SK-N-SH (cell line): ENCODE measurements around the gene PPP4R3A. TPM values are rescaled to one million over a fixed set of nuclear protein-coding genes. Genes with fewer than 3 reads are reported as not detected.

Experiments used
- CTCF ChIA-PET: fragments of 300-600, 350-600 bp; formaldehyde crosslinking; extraction: SDS; loops from one replicate; lab custom pipeline; 2021; lab: Yijun Ruan, JAX
- POLR2A ChIA-PET: fragments of 350-600 bp; sonication (Branson Sonifier 250); formaldehyde crosslinking; extraction: SDS; loops from one replicate; lab custom pipeline; 2020; ENCODE audit warnings: antibody characterized with exemption, inconsistent platforms; lab: Yijun Ruan, JAX
- DNase-seq: peaks from one replicate; pipeline ENCODE4 v3.0.0; 2012
- H2AFZ ChIP-seq: fragments of 200-600 bp; sonication (generic); 2 replicates; pipeline ENCODE4 v1.8.1; 2016; ENCODE audit warnings: antibody characterized with exemption, mild to moderate bottlenecking, low read depth
- H3F3A ChIP-seq: fragments of 200-600 bp; sonication (generic); replicated peaks from 2 replicates; pipeline ENCODE3; 2016; ENCODE audit warnings: antibody characterized with exemption, mild to moderate bottlenecking; ENCODE audit not compliant: insufficient read depth
- H3K27ac ChIP-seq, 2 experiments: fragments of 200-500 bp in 1 of 2; fragments of 200-600 bp in 1 of 2; sonication (Bioruptor generic) in 1 of 2; sonication (generic), shearing (Covaris generic) in 1 of 2; 2 replicates each; pipeline versions ENCODE4 v1.5.1 to v1.6.1; 2014 to 2016; ENCODE audit warnings: low read depth in 2 of 2, inconsistent platforms in 1 of 2, low read length in 1 of 2, mild to moderate bottlenecking in 1 of 2, mixed read lengths in 1 of 2
- H3K27me3 ChIP-seq: fragments of 200-600 bp; sonication (generic), shearing (Covaris generic); 2 replicates; pipeline ENCODE4 v1.6.1; 2016; ENCODE audit warnings: mixed run types; ENCODE audit not compliant: insufficient read depth
- H3K36me3 ChIP-seq, 2 experiments: fragments of 200-500 bp in 1 of 2; fragments of 200-600 bp in 1 of 2; sonication (Bioruptor generic) in 1 of 2; sonication (generic) in 1 of 2; replicated peaks in 1 of 2; 2 replicates each; pipeline versions ENCODE3 to v1.5.1; 2014 to 2016; ENCODE audit warnings: low read length in 1 of 2, mild to moderate bottlenecking in 1 of 2; ENCODE audit not compliant: insufficient read depth in 2 of 2, control insufficient read depth in 1 of 2
- H3K4me1 ChIP-seq, 2 experiments: fragments of 200-500 bp in 1 of 2; fragments of 200-600 bp in 1 of 2; sonication (Bioruptor generic) in 1 of 2; sonication (generic), shearing (Covaris generic) in 1 of 2; 2 replicates each; pipeline versions ENCODE4 v1.5.1 to v1.6.1; 2014 to 2016; ENCODE audit warnings: low read depth in 1 of 2, low read length in 1 of 2, mixed run types in 1 of 2; ENCODE audit not compliant: insufficient read depth in 2 of 2, control insufficient read depth in 1 of 2
- H3K4me2 ChIP-seq: fragments of 200-600 bp; sonication (generic), shearing (Covaris generic); 2 replicates; pipeline ENCODE4 v1.6.1; 2017; ENCODE audit warnings: mixed run types
- H3K4me3 ChIP-seq, 2 experiments: fragments of 200-500 bp in 1 of 2; fragments of 200-600 bp in 1 of 2; sonication (Bioruptor generic) in 1 of 2; sonication (generic), shearing (Covaris generic) in 1 of 2; 2 replicates each; pipeline versions ENCODE4 v1.5.1 to v1.8.1; 2014 to 2016; ENCODE audit warnings: low read depth in 2 of 2, inconsistent platforms in 1 of 2, low read length in 1 of 2, mild to moderate bottlenecking in 1 of 2, mixed read lengths in 1 of 2, moderate library complexity in 1 of 2
- H3K79me2 ChIP-seq: fragments of 200-600 bp; sonication (generic); 2 replicates; pipeline ENCODE4 v1.8.1; 2017; ENCODE audit warnings: mild to moderate bottlenecking; ENCODE audit not compliant: insufficient read depth
- H3K9ac ChIP-seq: fragments of 200-600 bp; sonication (generic); 2 replicates; pipeline ENCODE4 v1.6.1; 2017; ENCODE audit warnings: mixed run types
- H3K9me2 ChIP-seq: fragments of 200-600 bp; sonication (generic); 2 replicates; pipeline ENCODE4 v1.6.1; 2017; ENCODE audit warnings: mixed run types
- H3K9me3 ChIP-seq: fragments of 200-600 bp; sonication (generic); 2 replicates; pipeline ENCODE4 v1.6.1; 2017; ENCODE audit warnings: mixed run types, mild to moderate bottlenecking, moderate library complexity
- H4K20me1 ChIP-seq: fragments of 200-600 bp; sonication (generic); 2 replicates; pipeline ENCODE4 v1.6.1; 2017; ENCODE audit warnings: mild to moderate bottlenecking, mixed run types; ENCODE audit not compliant: insufficient read depth
- CTCF ChIP-seq: fragments of 200-600 bp; sonication (generic); IDR thresholded peaks from 2 replicates; pipeline ENCODE4 v1.6.1; 2017; ENCODE audit warnings: antibody characterized with exemption, mild to moderate bottlenecking, moderate library complexity
- ELF1 ChIP-seq: IDR thresholded peaks from 2 replicates; pipeline ENCODE4 v1.4.0; 2012
- EP300 ChIP-seq, 2 experiments: IDR thresholded peaks; 2 replicates each; pipeline versions ENCODE4 v1.4.0 to v1.6.1; 2012; ENCODE audit warnings: borderline replicate concordance in 1 of 2, low read depth in 1 of 2, low read length in 1 of 2
- FOXJ3 ChIP-seq: sonication (generic); formaldehyde crosslinking; IDR thresholded peaks from 2 replicates; pipeline ENCODE4 v1.5.1; 2020; ENCODE audit warnings: mild to moderate bottlenecking, missing genetic modification reagents
- FOXM1 ChIP-seq: IDR thresholded peaks from 2 replicates; pipeline ENCODE4 v1.4.0; 2012; ENCODE audit warnings: low read depth, mild to moderate bottlenecking
- GABPA ChIP-seq: IDR thresholded peaks from 2 replicates; pipeline ENCODE4 v1.4.0; 2012; ENCODE audit warnings: low read depth, mild to moderate bottlenecking
- GATA2 ChIP-seq: sonication (generic); formaldehyde crosslinking; IDR thresholded peaks from 2 replicates; pipeline ENCODE4 v1.5.0; 2020; ENCODE audit warnings: mild to moderate bottlenecking, missing genetic modification reagents
- JUND ChIP-seq: IDR thresholded peaks from 2 replicates; pipeline ENCODE4 v1.4.0; 2012
- MEF2A ChIP-seq: IDR thresholded peaks from 2 replicates; pipeline ENCODE4 v1.4.0; 2012; ENCODE audit warnings: low read depth, borderline replicate concordance
- MXI1 ChIP-seq: IDR thresholded peaks from 2 replicates; pipeline ENCODE4 v1.6.1; 2012; ENCODE audit warnings: mild to moderate bottlenecking, low read depth, low read length, improper control_type of control experiment
- NRF1 ChIP-seq: IDR thresholded peaks from 2 replicates; pipeline ENCODE4 v1.6.1; 2012; ENCODE audit warnings: low read depth, mild to moderate bottlenecking, low read length
- PBX3 ChIP-seq: IDR thresholded peaks from 2 replicates; pipeline ENCODE4; 2012
- POLR2AphosphoS5 ChIP-seq: IDR thresholded peaks from 2 replicates; pipeline ENCODE4 v1.6.1; 2012; ENCODE audit warnings: low read depth, low read length
- RCOR1 ChIP-seq: fragments of 150-350 bp; IDR thresholded peaks from 2 replicates; pipeline ENCODE4 v1.6.1; 2017; ENCODE audit warnings: antibody characterized with exemption, low read length
- RXRA ChIP-seq: IDR thresholded peaks from 2 replicates; pipeline ENCODE4 v1.4.0; 2012; ENCODE audit warnings: low read depth, mild to moderate bottlenecking, borderline replicate concordance
- TCF12 ChIP-seq: IDR thresholded peaks from 2 replicates; pipeline ENCODE4 v1.4.0; 2012
- USF2 ChIP-seq: fragments of 150-350 bp; IDR thresholded peaks from 2 replicates; pipeline ENCODE4 v1.6.1; 2017; ENCODE audit warnings: antibody characterized with exemption, low read length, low read depth, borderline replicate concordance
- WGBS: methylation state at CpG from one replicate; pipeline ENCODE4 v1.1.6; 2017; ENCODE audit warnings: low lambda C conversion rate; 5-methylcytosine and 5-hydroxymethylcytosine counted together
- polyA plus RNA-seq, 3 experiments: library from polyadenylated mRNA; depleted of rRNA; stranded (reverse); fragments of >200 nt; gene quantifications; 2 replicates each; pipeline ENCODE4 v1.2.3, GENCODE V29; 2012

The PPP4R3A gene
- polyA plus RNA-seq, 1 of the 3 experiments (the other 2 are of a cell fraction) = 34.9 TPM

GRCh38 chr14:91470216-91470615, 39.9 kb downstream of the PPP4R3A start (continued):
- no peak for TF ChIP-seq CTCF
- TF ChIP-seq NRF1 = no peak

- Histone ChIP-seq H3K27me3 (no peaks in the 10 kb centered on the region), H4K20me1 (no peaks in the 10 kb centered on the region), H3K9me2 (no peaks in the 10 kb centered on the region), H3K4me1 (no peaks in the 10 kb centered on the region; a peak in 1 of 4 replicates), H2AFZ (no peak overlapping the region), H3K27ac (no peak overlapping the region)
- no peak for TF ChIP-seq FOXJ3 (CRISPR knock-in tag)
- no peak for TF ChIP-seq POLR2AphosphoS5
- TF ChIP-seq ELF1 = no peak
- TF ChIP-seq GATA2 (CRISPR knock-in tag) = no peak
- TF ChIP-seq EP300 (IDR thresholded peaks at IDR 0.05; ENCODE audit: borderline replicate concordance in 1 of 2, low read depth in 1 of 2, low read length in 1 of 2) = no peak
- no peak for TF ChIP-seq RXRA
- no peak for TF ChIP-seq USF2
- no peak for TF ChIP-seq MXI1
- TF ChIP-seq GABPA = no peak
- TF ChIP-seq PBX3 = no peak
- no peak for TF ChIP-seq TCF12
- no peak for TF ChIP-seq JUND
- no peak for TF ChIP-seq NRF1
- TF ChIP-seq CTCF = no peak
- TF ChIP-seq FOXM1 = no peak
- TF ChIP-seq MEF2A = no peak
- TF ChIP-seq RCOR1 = no peak
- TF ChIP-seq, all 33 proteins: peak for 0
- peaks cover 76 to 94% of the 10 kb centered on the region in 2 experiments for H3K36me3 ChIP-seq
- ChIA-PET CTCF (no interaction called here), POLR2A (no interaction called here)
- no peak for DNase-seq
- peaks cover 15% of the 10 kb centered on the region for H3F3A ChIP-seq
- 97% methylated on average over 4 of the region's 4 CpGs for WGBS
- H3K4me2 ChIP-seq = no peak overlapping the region
- no peak overlapping the region for H3K9ac ChIP-seq
- no peak overlapping the region for H3K4me3 ChIP-seq
- H3K9me3 ChIP-seq = no peaks in the 10 kb centered on the region
- H3K79me2 ChIP-seq = peaks cover 31% of the 10 kb centered on the region; the same call in 1 of the 2 replicates
These were observed 43.9 kb downstream of the PPP4R3A start for GRCh38 chr14:91466192-91466591.
